ENCODE measurements around the gene NT5DC2.

The NT5DC2 gene

DNA sequence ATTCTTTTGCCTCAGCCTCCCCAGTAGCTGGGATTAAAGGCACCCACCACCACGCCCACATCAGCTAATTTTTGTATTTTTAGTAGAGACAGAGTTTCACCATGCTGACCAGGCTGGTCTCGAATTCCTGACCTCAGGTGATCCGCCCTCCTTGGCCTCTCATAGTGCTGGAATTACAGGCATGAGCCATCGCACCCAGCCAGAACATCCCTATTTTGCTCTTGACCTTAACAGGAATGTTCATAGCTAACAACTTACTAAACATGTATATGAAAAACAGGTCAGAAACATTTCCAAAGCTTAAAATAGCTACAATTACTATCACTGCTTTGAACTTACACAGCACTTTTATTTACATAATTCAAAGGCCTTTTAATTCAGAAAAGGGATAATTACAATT is 36.4 kb upstream of the NT5DC2 start:
- no peak for TF ChIP-seq OSR1 (CRISPR knock-in tag; IDR thresholded peaks at IDR 0.05)
- TF ChIP-seq, protein P1, sequence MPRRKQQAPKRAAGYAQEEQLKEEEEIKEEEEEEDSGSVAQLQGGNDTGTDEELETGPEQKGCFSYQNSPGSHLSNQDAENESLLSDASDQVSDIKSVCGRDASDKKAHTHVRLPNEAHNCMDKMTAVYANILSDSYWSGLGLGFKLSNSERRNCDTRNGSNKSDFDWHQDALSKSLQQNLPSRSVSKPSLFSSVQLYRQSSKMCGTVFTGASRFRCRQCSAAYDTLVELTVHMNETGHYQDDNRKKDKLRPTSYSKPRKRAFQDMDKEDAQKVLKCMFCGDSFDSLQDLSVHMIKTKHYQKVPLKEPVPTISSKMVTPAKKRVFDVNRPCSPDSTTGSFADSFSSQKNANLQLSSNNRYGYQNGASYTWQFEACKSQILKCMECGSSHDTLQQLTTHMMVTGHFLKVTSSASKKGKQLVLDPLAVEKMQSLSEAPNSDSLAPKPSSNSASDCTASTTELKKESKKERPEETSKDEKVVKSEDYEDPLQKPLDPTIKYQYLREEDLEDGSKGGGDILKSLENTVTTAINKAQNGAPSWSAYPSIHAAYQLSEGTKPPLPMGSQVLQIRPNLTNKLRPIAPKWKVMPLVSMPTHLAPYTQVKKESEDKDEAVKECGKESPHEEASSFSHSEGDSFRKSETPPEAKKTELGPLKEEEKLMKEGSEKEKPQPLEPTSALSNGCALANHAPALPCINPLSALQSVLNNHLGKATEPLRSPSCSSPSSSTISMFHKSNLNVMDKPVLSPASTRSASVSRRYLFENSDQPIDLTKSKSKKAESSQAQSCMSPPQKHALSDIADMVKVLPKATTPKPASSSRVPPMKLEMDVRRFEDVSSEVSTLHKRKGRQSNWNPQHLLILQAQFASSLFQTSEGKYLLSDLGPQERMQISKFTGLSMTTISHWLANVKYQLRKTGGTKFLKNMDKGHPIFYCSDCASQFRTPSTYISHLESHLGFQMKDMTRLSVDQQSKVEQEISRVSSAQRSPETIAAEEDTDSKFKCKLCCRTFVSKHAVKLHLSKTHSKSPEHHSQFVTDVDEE (CRISPR knock-in tag; IDR thresholded peaks at IDR 0.05), result no peak
- TF ChIP-seq, protein P2, sequence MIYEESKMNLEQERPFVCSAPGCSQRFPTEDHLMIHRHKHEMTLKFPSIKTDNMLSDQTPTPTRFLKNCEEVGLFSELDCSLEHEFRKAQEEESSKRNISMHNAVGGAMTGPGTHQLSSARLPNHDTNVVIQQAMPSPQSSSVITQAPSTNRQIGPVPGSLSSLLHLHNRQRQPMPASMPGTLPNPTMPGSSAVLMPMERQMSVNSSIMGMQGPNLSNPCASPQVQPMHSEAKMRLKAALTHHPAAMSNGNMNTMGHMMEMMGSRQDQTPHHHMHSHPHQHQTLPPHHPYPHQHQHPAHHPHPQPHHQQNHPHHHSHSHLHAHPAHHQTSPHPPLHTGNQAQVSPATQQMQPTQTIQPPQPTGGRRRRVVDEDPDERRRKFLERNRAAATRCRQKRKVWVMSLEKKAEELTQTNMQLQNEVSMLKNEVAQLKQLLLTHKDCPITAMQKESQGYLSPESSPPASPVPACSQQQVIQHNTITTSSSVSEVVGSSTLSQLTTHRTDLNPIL (CRISPR knock-in tag; IDR thresholded peaks at IDR 0.05; ENCODE audit: low read depth), result no peak
- no peak for TF ChIP-seq BACH2 (CRISPR knock-in tag; IDR thresholded peaks at IDR 0.05; ENCODE audit: borderline replicate concordance)
- TF ChIP-seq CSDC2 (CRISPR knock-in tag; IDR thresholded peaks at IDR 0.05), result no peak
- no peak for TF ChIP-seq ESRRG (CRISPR knock-in tag; IDR thresholded peaks at IDR 0.05)
- no peak for TF ChIP-seq ARNTL (CRISPR knock-in tag; IDR thresholded peaks at IDR 0.05; ENCODE audit: borderline replicate concordance, low read depth)

DNA sequence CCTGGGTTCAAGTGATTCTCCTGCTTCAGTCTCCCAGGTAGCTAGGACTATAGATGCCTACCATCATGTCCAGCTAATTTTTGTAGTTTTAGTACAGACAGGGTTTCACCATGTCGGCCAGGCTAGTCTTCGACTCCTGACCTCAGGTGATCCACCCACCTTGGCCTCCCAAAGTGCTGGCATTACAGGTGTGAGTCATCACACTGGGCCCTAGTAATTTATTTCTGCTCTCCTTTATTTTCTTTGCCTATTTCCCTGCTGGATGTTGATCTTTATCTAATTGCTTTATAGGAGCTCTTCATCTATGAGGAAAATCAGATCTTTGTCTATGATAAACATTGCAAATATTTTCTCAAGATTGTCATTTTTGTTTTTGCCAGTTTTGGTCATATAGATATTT is 34.4 kb upstream of the NT5DC2 start:
- ATAC-seq, result no peak
- TF ChIP-seq, protein P2 (CRISPR knock-in tag; IDR thresholded peaks at IDR 0.05; ENCODE audit: low read depth), result no peak
- TF ChIP-seq CSDC2 (CRISPR knock-in tag; IDR thresholded peaks at IDR 0.05) (no peak), ZNF8 (CRISPR knock-in tag; IDR thresholded peaks at IDR 0.05) (no peak), SNAI2 (CRISPR knock-in tag; IDR thresholded peaks at IDR 0.05) (no peak), OSR1 (CRISPR knock-in tag; IDR thresholded peaks at IDR 0.05) (no peak), ZNF565 (CRISPR knock-in tag; conservative IDR thresholded peaks at IDR 0.05; ENCODE audit: low read depth) (no peak), TCF4 (CRISPR knock-in tag; IDR thresholded peaks at IDR 0.05; ENCODE audit: borderline replicate concordance) (no peak), ARNTL (CRISPR knock-in tag; IDR thresholded peaks at IDR 0.05; ENCODE audit: borderline replicate concordance, low read depth) (no peak)
- TF ChIP-seq, protein P1 (CRISPR knock-in tag; IDR thresholded peaks at IDR 0.05), result no peak

More for the DNA sequence above, 36.4 kb upstream of the NT5DC2 start:
- peak; percentile 41; the same call in 1 of the 3 replicates for ATAC-seq

DNA sequence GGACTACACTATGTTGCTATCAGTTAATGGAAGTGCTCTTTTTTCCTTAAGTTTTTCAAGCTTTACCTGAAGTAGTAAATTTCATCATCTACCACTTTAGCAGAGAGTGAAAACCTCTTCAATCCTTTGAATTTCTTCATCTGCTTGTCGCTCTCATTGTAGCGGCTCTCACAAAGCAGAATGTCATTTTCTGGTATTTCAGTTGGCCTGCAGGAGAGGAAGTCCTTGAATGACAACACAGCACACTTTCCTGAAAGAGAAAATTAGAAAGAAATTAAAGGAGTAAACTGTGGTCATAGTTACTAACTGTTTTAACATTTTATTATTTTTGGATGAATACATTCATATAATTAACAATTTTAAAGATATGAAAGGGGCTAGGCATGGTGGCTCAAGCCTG is 30.3 kb upstream of the NT5DC2 start:
- ATAC-seq, result no peak
- TF ChIP-seq TOX (CRISPR knock-in tag; IDR thresholded peaks at IDR 0.05; ENCODE audit: borderline replicate concordance) (no peak), ZFP30 (CRISPR knock-in tag; IDR thresholded peaks at IDR 0.05) (no peak), RARB (CRISPR knock-in tag; IDR thresholded peaks at IDR 0.05) (no peak)
- TF ChIP-seq, protein P2 (CRISPR knock-in tag; IDR thresholded peaks at IDR 0.05; ENCODE audit: low read depth), result no peak

DNA sequence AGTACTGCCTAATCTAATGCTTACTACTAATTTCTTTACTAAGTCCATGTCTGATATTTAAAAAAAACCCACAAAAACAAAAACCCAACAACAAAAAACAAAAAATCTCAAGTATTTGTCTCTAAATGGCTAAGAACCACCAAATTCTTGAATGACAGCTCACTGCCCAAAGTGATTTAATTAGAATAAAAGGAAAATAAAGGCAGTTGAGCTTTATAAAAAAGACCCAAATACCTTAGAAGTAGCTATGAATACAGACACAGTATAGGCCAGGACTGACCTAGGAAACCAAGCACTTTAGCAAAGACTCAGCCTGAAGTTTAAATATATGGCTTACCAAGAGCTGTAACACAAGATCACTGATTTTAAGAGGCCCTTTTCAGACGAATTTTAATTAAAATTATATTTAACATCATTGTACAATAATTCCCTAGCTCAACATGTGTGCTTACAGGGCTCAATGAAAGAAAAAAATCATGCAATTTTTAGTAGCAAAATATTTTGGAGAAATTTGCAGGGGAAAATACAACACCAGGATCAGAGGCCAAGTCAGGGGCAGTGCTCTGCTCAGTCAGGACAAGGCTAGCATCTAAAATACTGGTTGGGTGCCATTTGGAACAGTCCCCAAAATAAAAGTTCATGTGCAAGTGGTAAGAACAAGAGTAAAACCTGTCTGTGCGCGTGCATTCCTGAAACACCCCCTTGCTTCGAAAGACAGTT is 27.5 kb upstream of the NT5DC2 start:
- TF ChIP-seq ISL1 (CRISPR knock-in tag; IDR thresholded peaks at IDR 0.05) (0 out of 2 replicates have a peak, but pooled peaks have one; percentile 10), GLIS3 (CRISPR knock-in tag; IDR thresholded peaks at IDR 0.05) (no peak)
- TF ChIP-seq, protein P3, sequence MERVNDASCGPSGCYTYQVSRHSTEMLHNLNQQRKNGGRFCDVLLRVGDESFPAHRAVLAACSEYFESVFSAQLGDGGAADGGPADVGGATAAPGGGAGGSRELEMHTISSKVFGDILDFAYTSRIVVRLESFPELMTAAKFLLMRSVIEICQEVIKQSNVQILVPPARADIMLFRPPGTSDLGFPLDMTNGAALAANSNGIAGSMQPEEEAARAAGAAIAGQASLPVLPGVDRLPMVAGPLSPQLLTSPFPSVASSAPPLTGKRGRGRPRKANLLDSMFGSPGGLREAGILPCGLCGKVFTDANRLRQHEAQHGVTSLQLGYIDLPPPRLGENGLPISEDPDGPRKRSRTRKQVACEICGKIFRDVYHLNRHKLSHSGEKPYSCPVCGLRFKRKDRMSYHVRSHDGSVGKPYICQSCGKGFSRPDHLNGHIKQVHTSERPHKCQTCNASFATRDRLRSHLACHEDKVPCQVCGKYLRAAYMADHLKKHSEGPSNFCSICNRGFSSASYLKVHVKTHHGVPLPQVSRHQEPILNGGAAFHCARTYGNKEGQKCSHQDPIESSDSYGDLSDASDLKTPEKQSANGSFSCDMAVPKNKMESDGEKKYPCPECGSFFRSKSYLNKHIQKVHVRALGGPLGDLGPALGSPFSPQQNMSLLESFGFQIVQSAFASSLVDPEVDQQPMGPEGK (CRISPR knock-in tag; IDR thresholded peaks at IDR 0.05; ENCODE audit: borderline replicate concordance), result no peak
- ATAC-seq, result peak; percentile 72

Measured in SK-N-SH treated with all-trans-retinoic acid at 6 μM for 48 hours (cell line).